ENCODE data around the gene KRTAP1-3.
"Not testable (repeated sequence)": the region's sequence is repeated elsewhere in the genome, so short reads cannot be mapped to it uniquely, and the experiment has no call there.

Gene KRTAP1-3

GRCh38 chr17:41010441-41010840 lies 24.2 kb downstream of the KRTAP1-3 start:
- DNase-seq (ENCODE audit: low read depth in 2 of 2): no peak

GRCh38 chr17:41009936-41010335 lies 24.7 kb downstream of the KRTAP1-3 start:
- no peak for DNase-seq (ENCODE audit: low read depth in 2 of 2)

- no peak for DNase-seq (ENCODE audit: low read depth in 2 of 2)
Observed at GRCh38 chr17:41009301-41009760, 25.3 kb downstream of the KRTAP1-3 start.

- no peak for DNase-seq (ENCODE audit: low read depth in 2 of 2)
Observed at GRCh38 chr17:41008811-41009210, 25.9 kb downstream of the KRTAP1-3 start, which contains the start of gene KRTAP3-1. KRTAP3-1 (minus strand) TSS chr17:41009128; CDS start chr17:41009074, 54 bp downstream.

GRCh38 chr17:41004397-41004796 lies 30.3 kb downstream of the KRTAP1-3 start:
- DNase-seq (ENCODE audit: low read depth in 2 of 2): no peak

- no peak for DNase-seq (ENCODE audit: low read depth in 2 of 2)
Observed at GRCh38 chr17:41003926-41004325, 30.7 kb downstream of the KRTAP1-3 start.

- no peak for DNase-seq (ENCODE audit: low read depth in 2 of 2)
Observed at GRCh38 chr17:41002814-41003213, 31.9 kb downstream of the KRTAP1-3 start.

- DNase-seq (ENCODE audit: low read depth in 2 of 2): no peak
Observed at GRCh38 chr17:41001795-41002194, 32.9 kb downstream of the KRTAP1-3 start.

- not testable (repeated sequence) for DNase-seq (ENCODE audit: low read depth in 2 of 2)
Observed at GRCh38 chr17:40999563-40999962, 35.1 kb downstream of the KRTAP1-3 start, which contains the start of gene KRTAP3-2. KRTAP3-2 (minus strand) TSS chr17:40999906; CDS start chr17:40999853, 53 bp downstream.

GRCh38 chr17:40997361-40997760 lies 37.3 kb downstream of the KRTAP1-3 start:
- DNase-seq (ENCODE audit: low read depth in 2 of 2): no peak

- DNase-seq (ENCODE audit: low read depth in 2 of 2): no peak
Observed at GRCh38 chr17:40996829-40997228, 37.8 kb downstream of the KRTAP1-3 start.

- DNase-seq (ENCODE audit: low read depth in 2 of 2): no peak
Observed at GRCh38 chr17:40995116-40995515, 39.6 kb downstream of the KRTAP1-3 start.

GRCh38 chr17:40993839-40994238 lies 40.8 kb downstream of the KRTAP1-3 start, which contains the start of gene KRTAP3-3:
KRTAP3-3 (minus strand) TSS chr17:40994164; CDS start chr17:40994097, 67 bp downstream.
- no peak for DNase-seq (ENCODE audit: low read depth in 2 of 2)

- DNase-seq (ENCODE audit: low read depth in 2 of 2): no peak
Observed at GRCh38 chr17:40993084-40993483, 41.6 kb downstream of the KRTAP1-3 start.

- DNase-seq (ENCODE audit: low read depth in 2 of 2): no peak
Observed at GRCh38 chr17:40992666-40993065, 42.0 kb downstream of the KRTAP1-3 start.

- no peak for DNase-seq (ENCODE audit: low read depth in 2 of 2)
Observed at GRCh38 chr17:40986920-40987319, 47.8 kb downstream of the KRTAP1-3 start.

- no peak for DNase-seq (ENCODE audit: low read depth in 2 of 2)
Observed at GRCh38 chr17:40984226-40984625, 50.4 kb downstream of the KRTAP1-3 start, which contains the start of gene KRT40. KRT40 (minus strand) TSS chr17:40984326; CDS start chr17:40984273, 53 bp downstream.
